GM12878 (cell line): ENCODE measurements around the gene CDKN1C. TPM values are rescaled to one million over a fixed set of nuclear protein-coding genes. Genes with fewer than 3 reads are reported as not detected.

Source experiments
- ASH2L ChIP-seq: fragments of 300-600, 200-600 bp; sonication (generic); IDR thresholded peaks from 2 replicates; pipeline ENCODE4 v1.6.1; 2017; ENCODE audit warnings: low read depth, mild to moderate bottlenecking, borderline replicate concordance
- CEBPB ChIP-seq, 2 experiments: fragments of 150-350 bp in 1 of 2; IDR thresholded peaks; 2 replicates each; pipeline ENCODE4 v1.6.1; 2012 to 2014; ENCODE audit warnings: low read depth in 2 of 2, low read length in 2 of 2, borderline replicate concordance in 1 of 2, inconsistent platforms in 1 of 2
- ESRRA ChIP-seq: IDR thresholded peaks from 2 replicates; pipeline ENCODE4 v1.6.1; 2012; ENCODE audit warnings: mild to moderate bottlenecking, low read length, improper control_type of control experiment
- JUNB ChIP-seq: IDR thresholded peaks from 2 replicates; pipeline ENCODE4 v1.6.1; 2016; ENCODE audit warnings: antibody characterized with exemption, mild to moderate bottlenecking
- MEF2A ChIP-seq: IDR thresholded peaks from 2 replicates; pipeline ENCODE4 v1.6.1; 2011; ENCODE audit warnings: low read depth, mild to moderate bottlenecking, low read length, moderate library complexity; ENCODE audit not compliant: insufficient read depth
- NRF1 ChIP-seq: conservative IDR thresholded peaks from 2 replicates; pipeline ENCODE4 v1.6.1; 2011; ENCODE audit warnings: mild to moderate bottlenecking, low read depth, low read length, improper control_type of control experiment
- RAD21 ChIP-seq: IDR thresholded peaks from 2 replicates; pipeline ENCODE4 v1.6.1; 2011; ENCODE audit warnings: mild to moderate bottlenecking, low read depth, low read length, moderate library complexity; ENCODE audit not compliant: insufficient read depth
- RAD51 ChIP-seq: fragments of 450-650 bp; IDR thresholded peaks from 2 replicates; pipeline ENCODE4 v1.6.1; 2016; ENCODE audit warnings: moderate library complexity, mild to moderate bottlenecking, inconsistent platforms
- RB1 ChIP-seq: fragments of 450-650 bp; formaldehyde crosslinking; IDR thresholded peaks from 2 replicates; pipeline ENCODE4 v1.6.1; 2017; ENCODE audit warnings: mild to moderate bottlenecking, borderline replicate concordance
- SMARCA5 ChIP-seq: fragments of 450-650 bp; IDR thresholded peaks from 2 replicates; pipeline ENCODE4 v1.6.1; 2017; ENCODE audit warnings: mild to moderate bottlenecking
- STAT1 ChIP-seq: fragments of 450-650 bp; conservative IDR thresholded peaks from 2 replicates; pipeline ENCODE4 v1.6.1; 2014; ENCODE audit warnings: antibody characterized with exemption, mild to moderate bottlenecking
- TAF1 ChIP-seq: IDR thresholded peaks from 2 replicates; pipeline ENCODE4 v1.6.1; 2011; ENCODE audit warnings: mild to moderate bottlenecking, low read depth, low read length, borderline replicate concordance
- ZNF384 ChIP-seq: IDR thresholded peaks from 2 replicates; pipeline ENCODE4 v1.6.1; 2012; ENCODE audit warnings: low read depth, mild to moderate bottlenecking, low read length, improper control_type of control experiment, borderline replicate concordance
- ZNF622 ChIP-seq: fragments of 450-650 bp; IDR thresholded peaks from 2 replicates; pipeline ENCODE4 v1.6.1; 2017; ENCODE audit warnings: mild to moderate bottlenecking, inconsistent platforms
- polyA plus RNA-seq, 11 experiments: library from polyadenylated mRNA; depleted of rRNA in 4 of 11; unstranded in 6 of 11; stranded (reverse) in 5 of 11; fragments of >200 nt; fragmentation: Nextera tagmentation in 4 of 11; fragmentation: Illumina TruSeq in 1 of 11; extraction: Ambion mirVana in 4 of 11; extraction: Trizol in 1 of 11; gene quantifications; 1 replicate in 1 of 11; 2 replicates in 10 of 11; pipeline versions ENCODE4 v1.2.1 to v1.2.3, GENCODE V29; 2011 to 2016; ENCODE audit warnings: inconsistent platforms in 2 of 11, missing spikeins in 2 of 11, low read depth in 1 of 11
- total RNA-seq, 4 experiments: library from RNA; depleted of rRNA in 3 of 4; stranded (reverse); fragments of >200 nt in 3 of 4; fragmentation: Illumina TruSeq in 1 of 4; extraction: Trizol in 1 of 4; gene quantifications; 2 replicates each; pipeline versions ENCODE4 v1.2.1 to v1.2.3, GENCODE V29; 2013 to 2021
- TF ChIP-seq, protein P1 (sequence below): fragments of 450-650 bp; conservative IDR thresholded peaks from 2 replicates; pipeline ENCODE4 v1.6.1; 2017; ENCODE audit warnings: mild to moderate bottlenecking, moderate library complexity
- TF ChIP-seq, protein P2 (sequence below): IDR thresholded peaks from 2 replicates; pipeline ENCODE4 v1.6.1; 2011; ENCODE audit warnings: low read depth, low read length, improper control_type of control experiment, borderline replicate concordance
- TF ChIP-seq, protein P3 (sequence below): IDR thresholded peaks from 2 replicates; pipeline ENCODE4 v1.6.1; 2012; ENCODE audit warnings: improper control_type of control experiment, low read depth, low read length; ENCODE audit not compliant: insufficient replicate concordance
- TF ChIP-seq, protein P4 (sequence below): IDR thresholded peaks from 2 replicates; pipeline ENCODE4 v1.6.1; 2012; ENCODE audit warnings: mild to moderate bottlenecking, low read depth, low read length

The CDKN1C gene
- total and polyA plus RNA-seq, 10 of the 15 experiments (the other 5 are each of a cell fraction or from before 2014, with no cell fraction given), result 0.05 to 0.21 (median 0.14) TPM; not detected in 7

- peak; percentile 27; the same call in 1 of the 2 replicates for TF ChIP-seq RAD51
- TF ChIP-seq, protein P1, sequence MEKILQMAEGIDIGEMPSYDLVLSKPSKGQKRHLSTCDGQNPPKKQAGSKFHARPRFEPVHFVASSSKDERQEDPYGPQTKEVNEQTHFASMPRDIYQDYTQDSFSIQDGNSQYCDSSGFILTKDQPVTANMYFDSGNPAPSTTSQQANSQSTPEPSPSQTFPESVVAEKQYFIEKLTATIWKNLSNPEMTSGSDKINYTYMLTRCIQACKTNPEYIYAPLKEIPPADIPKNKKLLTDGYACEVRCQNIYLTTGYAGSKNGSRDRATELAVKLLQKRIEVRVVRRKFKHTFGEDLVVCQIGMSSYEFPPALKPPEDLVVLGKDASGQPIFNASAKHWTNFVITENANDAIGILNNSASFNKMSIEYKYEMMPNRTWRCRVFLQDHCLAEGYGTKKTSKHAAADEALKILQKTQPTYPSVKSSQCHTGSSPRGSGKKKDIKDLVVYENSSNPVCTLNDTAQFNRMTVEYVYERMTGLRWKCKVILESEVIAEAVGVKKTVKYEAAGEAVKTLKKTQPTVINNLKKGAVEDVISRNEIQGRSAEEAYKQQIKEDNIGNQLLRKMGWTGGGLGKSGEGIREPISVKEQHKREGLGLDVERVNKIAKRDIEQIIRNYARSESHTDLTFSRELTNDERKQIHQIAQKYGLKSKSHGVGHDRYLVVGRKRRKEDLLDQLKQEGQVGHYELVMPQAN, result no peak
- no peak for TF ChIP-seq ZNF622
- TF ChIP-seq ESRRA, result no peak
- peak; percentile 29; the same call in 1 of the 2 replicates for TF ChIP-seq JUNB
- TF ChIP-seq, protein P2, sequence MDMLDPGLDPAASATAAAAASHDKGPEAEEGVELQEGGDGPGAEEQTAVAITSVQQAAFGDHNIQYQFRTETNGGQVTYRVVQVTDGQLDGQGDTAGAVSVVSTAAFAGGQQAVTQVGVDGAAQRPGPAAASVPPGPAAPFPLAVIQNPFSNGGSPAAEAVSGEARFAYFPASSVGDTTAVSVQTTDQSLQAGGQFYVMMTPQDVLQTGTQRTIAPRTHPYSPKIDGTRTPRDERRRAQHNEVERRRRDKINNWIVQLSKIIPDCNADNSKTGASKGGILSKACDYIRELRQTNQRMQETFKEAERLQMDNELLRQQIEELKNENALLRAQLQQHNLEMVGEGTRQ, result no peak; the same call in 1 of the 2 replicates
- TF ChIP-seq SMARCA5, result no peak
- no peak for TF ChIP-seq STAT1
- TF ChIP-seq, protein P3, sequence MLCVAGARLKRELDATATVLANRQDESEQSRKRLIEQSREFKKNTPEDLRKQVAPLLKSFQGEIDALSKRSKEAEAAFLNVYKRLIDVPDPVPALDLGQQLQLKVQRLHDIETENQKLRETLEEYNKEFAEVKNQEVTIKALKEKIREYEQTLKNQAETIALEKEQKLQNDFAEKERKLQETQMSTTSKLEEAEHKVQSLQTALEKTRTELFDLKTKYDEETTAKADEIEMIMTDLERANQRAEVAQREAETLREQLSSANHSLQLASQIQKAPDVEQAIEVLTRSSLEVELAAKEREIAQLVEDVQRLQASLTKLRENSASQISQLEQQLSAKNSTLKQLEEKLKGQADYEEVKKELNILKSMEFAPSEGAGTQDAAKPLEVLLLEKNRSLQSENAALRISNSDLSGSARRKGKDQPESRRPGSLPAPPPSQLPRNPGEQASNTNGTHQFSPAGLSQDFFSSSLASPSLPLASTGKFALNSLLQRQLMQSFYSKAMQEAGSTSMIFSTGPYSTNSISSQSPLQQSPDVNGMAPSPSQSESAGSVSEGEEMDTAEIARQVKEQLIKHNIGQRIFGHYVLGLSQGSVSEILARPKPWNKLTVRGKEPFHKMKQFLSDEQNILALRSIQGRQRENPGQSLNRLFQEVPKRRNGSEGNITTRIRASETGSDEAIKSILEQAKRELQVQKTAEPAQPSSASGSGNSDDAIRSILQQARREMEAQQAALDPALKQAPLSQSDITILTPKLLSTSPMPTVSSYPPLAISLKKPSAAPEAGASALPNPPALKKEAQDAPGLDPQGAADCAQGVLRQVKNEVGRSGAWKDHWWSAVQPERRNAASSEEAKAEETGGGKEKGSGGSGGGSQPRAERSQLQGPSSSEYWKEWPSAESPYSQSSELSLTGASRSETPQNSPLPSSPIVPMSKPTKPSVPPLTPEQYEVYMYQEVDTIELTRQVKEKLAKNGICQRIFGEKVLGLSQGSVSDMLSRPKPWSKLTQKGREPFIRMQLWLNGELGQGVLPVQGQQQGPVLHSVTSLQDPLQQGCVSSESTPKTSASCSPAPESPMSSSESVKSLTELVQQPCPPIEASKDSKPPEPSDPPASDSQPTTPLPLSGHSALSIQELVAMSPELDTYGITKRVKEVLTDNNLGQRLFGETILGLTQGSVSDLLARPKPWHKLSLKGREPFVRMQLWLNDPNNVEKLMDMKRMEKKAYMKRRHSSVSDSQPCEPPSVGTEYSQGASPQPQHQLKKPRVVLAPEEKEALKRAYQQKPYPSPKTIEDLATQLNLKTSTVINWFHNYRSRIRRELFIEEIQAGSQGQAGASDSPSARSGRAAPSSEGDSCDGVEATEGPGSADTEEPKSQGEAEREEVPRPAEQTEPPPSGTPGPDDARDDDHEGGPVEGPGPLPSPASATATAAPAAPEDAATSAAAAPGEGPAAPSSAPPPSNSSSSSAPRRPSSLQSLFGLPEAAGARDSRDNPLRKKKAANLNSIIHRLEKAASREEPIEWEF, result no peak
- TF ChIP-seq NRF1, result no peak
- no peak for TF ChIP-seq MEF2A
- TF ChIP-seq ZNF384, result no peak
- no peak for TF ChIP-seq RAD21
- no peak for TF ChIP-seq RB1
- TF ChIP-seq CEBPB (IDR thresholded peaks at IDR 0.05; ENCODE audit: borderline replicate concordance in 1 of 2, low read depth in 2 of 2, low read length in 2 of 2), result no peak
- no peak for TF ChIP-seq ASH2L
- TF ChIP-seq, protein P4, sequence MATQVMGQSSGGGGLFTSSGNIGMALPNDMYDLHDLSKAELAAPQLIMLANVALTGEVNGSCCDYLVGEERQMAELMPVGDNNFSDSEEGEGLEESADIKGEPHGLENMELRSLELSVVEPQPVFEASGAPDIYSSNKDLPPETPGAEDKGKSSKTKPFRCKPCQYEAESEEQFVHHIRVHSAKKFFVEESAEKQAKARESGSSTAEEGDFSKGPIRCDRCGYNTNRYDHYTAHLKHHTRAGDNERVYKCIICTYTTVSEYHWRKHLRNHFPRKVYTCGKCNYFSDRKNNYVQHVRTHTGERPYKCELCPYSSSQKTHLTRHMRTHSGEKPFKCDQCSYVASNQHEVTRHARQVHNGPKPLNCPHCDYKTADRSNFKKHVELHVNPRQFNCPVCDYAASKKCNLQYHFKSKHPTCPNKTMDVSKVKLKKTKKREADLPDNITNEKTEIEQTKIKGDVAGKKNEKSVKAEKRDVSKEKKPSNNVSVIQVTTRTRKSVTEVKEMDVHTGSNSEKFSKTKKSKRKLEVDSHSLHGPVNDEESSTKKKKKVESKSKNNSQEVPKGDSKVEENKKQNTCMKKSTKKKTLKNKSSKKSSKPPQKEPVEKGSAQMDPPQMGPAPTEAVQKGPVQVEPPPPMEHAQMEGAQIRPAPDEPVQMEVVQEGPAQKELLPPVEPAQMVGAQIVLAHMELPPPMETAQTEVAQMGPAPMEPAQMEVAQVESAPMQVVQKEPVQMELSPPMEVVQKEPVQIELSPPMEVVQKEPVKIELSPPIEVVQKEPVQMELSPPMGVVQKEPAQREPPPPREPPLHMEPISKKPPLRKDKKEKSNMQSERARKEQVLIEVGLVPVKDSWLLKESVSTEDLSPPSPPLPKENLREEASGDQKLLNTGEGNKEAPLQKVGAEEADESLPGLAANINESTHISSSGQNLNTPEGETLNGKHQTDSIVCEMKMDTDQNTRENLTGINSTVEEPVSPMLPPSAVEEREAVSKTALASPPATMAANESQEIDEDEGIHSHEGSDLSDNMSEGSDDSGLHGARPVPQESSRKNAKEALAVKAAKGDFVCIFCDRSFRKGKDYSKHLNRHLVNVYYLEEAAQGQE, result no peak
- TF ChIP-seq TAF1, result no peak
These were observed 12.9 kb upstream of the CDKN1C start (continued) for GRCh38 chr11:2898366-2899079.
